K562 (cell line): Measurements from ENCODE around the gene AP3M1. TPM values are rescaled to one million over a fixed set of nuclear protein-coding genes. Genes with fewer than 3 reads are reported as not detected.

Source experiments
- CTBP1 ChIP-seq: fragments of 450-650 bp; IDR thresholded peaks from 2 replicates; pipeline ENCODE4 v1.6.1; 2016; ENCODE audit warnings: borderline replicate concordance
- GTF3C2 ChIP-seq: IDR thresholded peaks from 3 replicates; pipeline ENCODE4 v1.6.1; 2011; ENCODE audit warnings: borderline replicate concordance, mild to moderate bottlenecking, moderate library complexity; ENCODE audit not compliant: insufficient read length; ENCODE audit errors: extremely low read depth
- HMBOX1 ChIP-seq: sonication (generic); IDR thresholded peaks from 2 replicates; pipeline ENCODE4 v1.6.1; 2016
- HNRNPLL ChIP-seq: fragments of 200-400 bp; formaldehyde crosslinking; IDR thresholded peaks from 2 replicates; pipeline ENCODE4 v1.6.1; 2017; ENCODE audit warnings: low read length, low read depth, mild to moderate bottlenecking; ENCODE audit not compliant: poor library complexity, severe bottlenecking
- KLF6 ChIP-seq: fragments of 250-450 bp; sonication (Bioruptor Pico); IDR thresholded peaks from 2 replicates; pipeline ENCODE4 v1.4.0; 2020; ENCODE audit warnings: mild to moderate bottlenecking, moderate library complexity, borderline replicate concordance
- L3MBTL2 ChIP-seq: fragments of 450-650 bp; IDR thresholded peaks from 2 replicates; pipeline ENCODE4 v1.6.1; 2016; ENCODE audit warnings: mild to moderate bottlenecking, moderate library complexity
- PHB ChIP-seq: fragments of 250-450 bp; sonication (Bioruptor Pico); IDR thresholded peaks from 2 replicates; pipeline ENCODE4 v1.5.0; 2021
- RBM34 ChIP-seq: fragments of 200-400 bp; formaldehyde crosslinking; IDR thresholded peaks from 2 replicates; pipeline ENCODE4 v1.6.1; 2018; ENCODE audit warnings: low read length, borderline replicate concordance; ENCODE audit not compliant: insufficient read depth
- TFAM ChIP-seq: fragments of 250-450 bp; sonication (Bioruptor Pico); conservative IDR thresholded peaks from 2 replicates; pipeline ENCODE4 v1.5.0; 2021; ENCODE audit warnings: mild to moderate bottlenecking, moderate library complexity
- THAP7 ChIP-seq: fragments of 250-450 bp; sonication (Bioruptor Pico); IDR thresholded peaks from 2 replicates; pipeline ENCODE4 v1.5.0; 2021
- TOE1 ChIP-seq, 2 experiments: fragments of 450-650 bp in 1 of 2; sonication (generic) in 1 of 2; formaldehyde crosslinking in 1 of 2; IDR thresholded peaks; 2 replicates each; pipeline versions ENCODE4 v1.7.1 to v1.8.0; 2016 to 2022; ENCODE audit warnings: borderline replicate concordance in 2 of 2, mild to moderate bottlenecking in 2 of 2, antibody characterized with exemption in 1 of 2, inconsistent platforms in 1 of 2, low read depth in 1 of 2, missing genetic modification reagents in 1 of 2, moderate library complexity in 1 of 2
- YBX1 ChIP-seq: fragments of 450-650 bp; IDR thresholded peaks from 2 replicates; pipeline ENCODE4 v1.7.1; 2016; ENCODE audit warnings: mild to moderate bottlenecking
- ZBTB9 ChIP-seq: fragments of 450-650 bp; formaldehyde crosslinking; IDR thresholded peaks from 2 replicates; pipeline ENCODE4 v1.4.0; 2020; ENCODE audit warnings: mild to moderate bottlenecking, moderate library complexity
- ZNF316 ChIP-seq: fragments of 450-650 bp; IDR thresholded peaks from 2 replicates; pipeline ENCODE4 v1.6.1; 2016
- ZNF41 ChIP-seq: fragments of 250-450 bp; sonication (Bioruptor Pico); conservative IDR thresholded peaks from 2 replicates; pipeline ENCODE4 v1.4.0; 2020; ENCODE audit warnings: mild to moderate bottlenecking
- ZNF449 ChIP-seq: fragments of 250-450 bp; sonication (Bioruptor Pico); IDR thresholded peaks from 2 replicates; pipeline ENCODE4 v1.8.0; 2022; ENCODE audit warnings: moderate library complexity, mild to moderate bottlenecking, inconsistent platforms
- polyA plus RNA-seq, 8 experiments: library from polyadenylated mRNA; depleted of rRNA in 4 of 8; stranded (reverse) in 5 of 8; unstranded in 3 of 8; fragments of >200 nt; fragmentation: Nextera tagmentation in 2 of 8; fragmentation: Illumina TruSeq in 1 of 8; extraction: Ambion mirVana in 2 of 8; extraction: Trizol in 1 of 8; gene quantifications; 2 replicates each; pipeline versions ENCODE4 v1.2.1 to v1.2.3, GENCODE V29; 2011 to 2014; ENCODE audit warnings: inconsistent platforms in 1 of 8, missing spikeins in 1 of 8
- total RNA-seq, 7 experiments: library from RNA; depleted of rRNA in 6 of 7; stranded (reverse); fragments of >200 nt in 6 of 7; fragmentation: Illumina TruSeq in 2 of 7; extraction: Trizol in 2 of 7; gene quantifications; 2 replicates each; pipeline versions ENCODE4 v1.2.1 to v1.2.3, GENCODE V29; 2011 to 2021; ENCODE audit warnings: low replicate concordance in 1 of 7
- TF ChIP-seq, protein P1 (sequence below): fragments of 250-450 bp; sonication (Bioruptor Pico); IDR thresholded peaks from 2 replicates; pipeline ENCODE4 v1.5.0; 2020; ENCODE audit warnings: mild to moderate bottlenecking
- TF ChIP-seq, protein P2 (sequence below): fragments of 450-650 bp; formaldehyde crosslinking; IDR thresholded peaks from 2 replicates; pipeline ENCODE4 v1.4.0; 2022; ENCODE audit warnings: missing genetic modification characterization

The AP3M1 gene
- total and polyA plus RNA-seq, 9 of the 15 experiments (the other 6 are each of a cell fraction or from before 2014, with no cell fraction given) = 44.3 to 135 (median 67.6) TPM

DNA sequence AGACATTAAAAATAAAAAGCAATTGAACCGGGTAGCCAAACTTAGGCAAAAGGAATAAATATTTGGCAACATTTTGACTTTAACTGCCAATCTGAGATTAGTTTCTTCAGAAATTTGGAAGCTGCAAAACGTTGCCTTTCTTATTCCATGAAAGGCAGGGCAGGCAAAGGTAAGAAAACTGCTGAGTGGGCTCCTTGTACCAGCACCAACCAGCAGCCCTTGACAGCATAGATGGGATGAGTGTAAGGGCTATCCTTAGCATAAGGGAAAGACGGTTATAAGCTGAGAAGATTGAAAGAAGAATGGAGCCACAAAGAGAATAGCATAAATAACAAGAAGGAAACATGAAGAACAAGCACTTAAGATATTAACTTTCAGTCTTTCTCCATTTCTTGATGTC, 28.6 kb downstream of the AP3M1 start (continued):
- TF ChIP-seq HNRNPLL (no peak), RBM34 (no peak), YBX1 (no peak), GTF3C2 (no peak), CTBP1 (no peak), L3MBTL2 (no peak), PHB (no peak), TOE1 (IDR thresholded peaks at IDR 0.05; ENCODE audit: borderline replicate concordance) (no peak), TOE1 (CRISPR knock-in tag; IDR thresholded peaks at IDR 0.05; ENCODE audit: borderline replicate concordance, low read depth) (no peak), TFAM (CRISPR knock-in tag) (no peak), THAP7 (no peak), KLF6 (CRISPR knock-in tag) (no peak), ZNF41 (CRISPR knock-in tag) (no peak), ZNF449 (no peak), HMBOX1 (no peak), ZNF316 (peak; percentile 80), ZBTB9 (CRISPR knock-in tag) (no peak)
- TF ChIP-seq, protein P1, sequence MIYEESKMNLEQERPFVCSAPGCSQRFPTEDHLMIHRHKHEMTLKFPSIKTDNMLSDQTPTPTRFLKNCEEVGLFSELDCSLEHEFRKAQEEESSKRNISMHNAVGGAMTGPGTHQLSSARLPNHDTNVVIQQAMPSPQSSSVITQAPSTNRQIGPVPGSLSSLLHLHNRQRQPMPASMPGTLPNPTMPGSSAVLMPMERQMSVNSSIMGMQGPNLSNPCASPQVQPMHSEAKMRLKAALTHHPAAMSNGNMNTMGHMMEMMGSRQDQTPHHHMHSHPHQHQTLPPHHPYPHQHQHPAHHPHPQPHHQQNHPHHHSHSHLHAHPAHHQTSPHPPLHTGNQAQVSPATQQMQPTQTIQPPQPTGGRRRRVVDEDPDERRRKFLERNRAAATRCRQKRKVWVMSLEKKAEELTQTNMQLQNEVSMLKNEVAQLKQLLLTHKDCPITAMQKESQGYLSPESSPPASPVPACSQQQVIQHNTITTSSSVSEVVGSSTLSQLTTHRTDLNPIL (CRISPR knock-in tag) = no peak
- TF ChIP-seq, protein P2, sequence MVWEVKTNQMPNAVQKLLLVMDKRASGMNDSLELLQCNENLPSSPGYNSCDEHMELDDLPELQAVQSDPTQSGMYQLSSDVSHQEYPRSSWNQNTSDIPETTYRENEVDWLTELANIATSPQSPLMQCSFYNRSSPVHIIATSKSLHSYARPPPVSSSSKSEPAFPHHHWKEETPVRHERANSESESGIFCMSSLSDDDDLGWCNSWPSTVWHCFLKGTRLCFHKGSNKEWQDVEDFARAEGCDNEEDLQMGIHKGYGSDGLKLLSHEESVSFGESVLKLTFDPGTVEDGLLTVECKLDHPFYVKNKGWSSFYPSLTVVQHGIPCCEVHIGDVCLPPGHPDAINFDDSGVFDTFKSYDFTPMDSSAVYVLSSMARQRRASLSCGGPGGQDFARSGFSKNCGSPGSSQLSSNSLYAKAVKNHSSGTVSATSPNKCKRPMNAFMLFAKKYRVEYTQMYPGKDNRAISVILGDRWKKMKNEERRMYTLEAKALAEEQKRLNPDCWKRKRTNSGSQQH (CRISPR knock-in tag) = no peak
